Endothelial cell of umbilical vein (primary cell): ENCODE results near the gene SVIL.

Source experiments
- CTCF ChIP-seq, 2 donors: IDR thresholded peaks; 1 replicate in 1 of 2; 2 replicates in 1 of 2; pipeline ENCODE4 v1.5.1; 2011; ENCODE audit warnings: low read length in 2 of 2, mild to moderate bottlenecking in 2 of 2, moderate library complexity in 2 of 2, control low read depth in 1 of 2, inconsistent platforms in 1 of 2, low read depth in 1 of 2; ENCODE audit not compliant: insufficient read depth in 1 of 2; ENCODE audit errors: extremely low read depth in 1 of 2
- MAX ChIP-seq: IDR thresholded peaks from 2 replicates; pipeline ENCODE4 v1.6.1; 2011; ENCODE audit not compliant: insufficient read depth, insufficient read length
- POLR2A ChIP-seq: IDR thresholded peaks from 2 replicates; pipeline ENCODE4 v1.6.1; 2012; ENCODE audit warnings: low read depth, mild to moderate bottlenecking, control low read depth, low read length

GRCh38 chr10:29591651-29591968 lies 43.2 kb downstream of the SVIL start:
- no peak for TF ChIP-seq MAX
- TF ChIP-seq CTCF (IDR thresholded peaks at IDR 0.05; ENCODE audit: extremely low read depth in 1 of 2, insufficient read depth in 1 of 2, low read depth in 1 of 2, low read length in 2 of 2) = no peak
- TF ChIP-seq POLR2A = no peak
